Chondrocyte (in vitro differentiated cells): ENCODE data around the gene RPS19. TPM values are rescaled to one million over a fixed set of nuclear protein-coding genes. Genes with fewer than 3 reads are reported as not detected.
"Not testable (repeated sequence)": the region's sequence is repeated elsewhere in the genome, so short reads cannot be mapped to it uniquely, and the experiment has no call there.

Source experiments
- DNase-seq: peaks from one replicate; pipeline ENCODE4 v3.0.0; 2021; ENCODE audit warnings: mixed read lengths, low spot score
- H3K27ac Mint-ChIP-seq: one replicate; pipeline ENCODE4 v1.8.0; 2021; ENCODE audit warnings: mild to moderate bottlenecking, moderate library complexity, mixed read lengths; ENCODE audit not compliant: unreplicated experiment
- H3K27me3 Mint-ChIP-seq: 2 replicates; pipeline ENCODE4 v1.8.0; 2021; ENCODE audit warnings: low read depth, mixed read lengths
- H3K36me3 Mint-ChIP-seq: 2 replicates; pipeline ENCODE4 v1.8.0; 2021; ENCODE audit warnings: low read depth, mixed read lengths
- H3K4me1 Mint-ChIP-seq: 2 replicates; pipeline ENCODE4 v1.8.0; 2021; ENCODE audit warnings: low read depth, mild to moderate bottlenecking, mixed read lengths
- H3K4me3 Mint-ChIP-seq: one replicate; pipeline ENCODE4 v1.8.0; 2021; ENCODE audit warnings: mild to moderate bottlenecking, moderate library complexity, mixed read lengths; ENCODE audit not compliant: unreplicated experiment
- H3K9me3 Mint-ChIP-seq: 2 replicates; pipeline ENCODE4 v1.8.0; 2021; ENCODE audit warnings: low read depth, mixed read lengths
- total RNA-seq: library from RNA; stranded (reverse); gene quantifications from 3 replicates; pipeline ENCODE4 v1.2.1, GENCODE V29; 2021
- TF ChIP-seq, protein P1 (sequence below): fragments of 200-600 bp; sonication (generic); IDR thresholded peaks from 2 replicates; pipeline ENCODE4 v1.5.0; 2021; ENCODE audit warnings: antibody characterized with exemption, mild to moderate bottlenecking, moderate library complexity

RPS19 gene
- total RNA-seq, 1 donor from 2014 or later = 1,457 TPM

DNA sequence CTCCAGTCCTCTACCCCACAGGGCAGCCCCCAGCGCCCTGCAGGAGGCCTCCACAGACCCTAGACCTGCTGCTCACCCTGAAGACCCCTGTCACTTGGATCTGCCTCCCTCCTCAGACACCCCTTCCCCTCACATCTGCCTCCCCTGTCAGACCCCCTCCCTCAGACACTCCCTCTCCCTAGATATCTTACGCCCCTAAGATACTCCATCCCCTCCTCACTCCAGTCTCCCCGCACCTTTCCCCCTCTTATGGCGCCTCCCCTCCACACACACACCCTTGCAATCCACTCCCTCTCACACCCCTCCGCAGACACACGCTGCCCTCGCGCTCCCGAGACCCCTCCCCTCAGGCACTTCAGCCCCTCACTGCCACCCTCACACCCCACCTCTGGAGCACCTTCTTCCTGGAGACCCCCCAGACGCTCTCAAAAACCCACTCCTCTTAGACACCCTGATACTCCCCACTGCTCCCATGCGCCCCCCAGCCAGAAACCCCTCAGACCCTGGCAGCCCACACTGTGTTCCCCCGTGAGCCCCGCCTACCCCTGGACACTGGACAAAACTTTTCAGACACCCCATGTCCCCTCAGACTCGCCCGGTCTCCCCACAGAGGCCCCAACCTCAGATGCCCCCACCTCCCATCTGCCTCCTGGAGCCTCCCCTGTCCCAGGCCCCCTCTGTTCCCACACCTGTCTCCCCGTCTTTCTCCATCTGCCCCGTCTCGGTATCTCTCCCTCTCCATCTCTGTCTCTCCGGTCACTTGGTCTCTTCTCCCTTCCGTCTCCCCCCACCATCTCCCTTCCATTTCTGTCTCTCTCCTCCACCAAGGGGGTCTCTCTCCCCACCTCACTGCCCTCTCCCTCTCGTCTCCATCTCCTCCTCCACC is 53.7 kb downstream of the RPS19 start:
- Mint-ChIP-seq H3K9me3 (no peaks in the 10 kb centered on the region), H3K27ac (no peak overlapping the region), H3K4me1 (peaks cover 2% of the 10 kb centered on the region), H3K4me3 (no peak overlapping the region), H3K36me3 (no peaks in the 10 kb centered on the region), H3K27me3 (peaks cover 31% of the 10 kb centered on the region)
- peak; percentile 80 for DNase-seq
- TF ChIP-seq, protein P1, sequence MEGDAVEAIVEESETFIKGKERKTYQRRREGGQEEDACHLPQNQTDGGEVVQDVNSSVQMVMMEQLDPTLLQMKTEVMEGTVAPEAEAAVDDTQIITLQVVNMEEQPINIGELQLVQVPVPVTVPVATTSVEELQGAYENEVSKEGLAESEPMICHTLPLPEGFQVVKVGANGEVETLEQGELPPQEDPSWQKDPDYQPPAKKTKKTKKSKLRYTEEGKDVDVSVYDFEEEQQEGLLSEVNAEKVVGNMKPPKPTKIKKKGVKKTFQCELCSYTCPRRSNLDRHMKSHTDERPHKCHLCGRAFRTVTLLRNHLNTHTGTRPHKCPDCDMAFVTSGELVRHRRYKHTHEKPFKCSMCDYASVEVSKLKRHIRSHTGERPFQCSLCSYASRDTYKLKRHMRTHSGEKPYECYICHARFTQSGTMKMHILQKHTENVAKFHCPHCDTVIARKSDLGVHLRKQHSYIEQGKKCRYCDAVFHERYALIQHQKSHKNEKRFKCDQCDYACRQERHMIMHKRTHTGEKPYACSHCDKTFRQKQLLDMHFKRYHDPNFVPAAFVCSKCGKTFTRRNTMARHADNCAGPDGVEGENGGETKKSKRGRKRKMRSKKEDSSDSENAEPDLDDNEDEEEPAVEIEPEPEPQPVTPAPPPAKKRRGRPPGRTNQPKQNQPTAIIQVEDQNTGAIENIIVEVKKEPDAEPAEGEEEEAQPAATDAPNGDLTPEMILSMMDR = no peak

DNA sequence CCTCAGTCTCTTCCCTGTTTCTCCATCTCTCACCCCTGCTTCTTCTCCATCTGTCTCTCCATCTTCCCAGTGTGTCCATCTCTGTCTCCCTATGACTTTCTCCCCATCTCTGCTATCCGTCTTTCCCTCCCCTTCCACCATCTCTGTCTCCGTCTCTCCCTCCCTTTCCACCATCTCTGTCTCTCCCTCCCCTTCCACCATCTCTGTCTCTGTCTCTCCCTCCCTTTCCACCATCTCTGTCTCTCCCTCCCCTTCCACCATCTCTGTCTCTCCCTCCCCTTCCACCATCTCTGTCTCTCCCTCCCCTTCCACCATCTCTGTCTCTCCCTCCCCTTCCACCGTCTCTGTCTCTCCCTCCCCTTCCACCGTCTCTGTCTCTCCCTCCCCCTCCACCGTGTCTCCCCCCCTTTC is 54.4 kb downstream of the RPS19 start:
- H3K27me3 Mint-ChIP-seq = peaks cover 31% of the 10 kb centered on the region
- H3K9me3 Mint-ChIP-seq, H3K36me3 Mint-ChIP-seq, DNase-seq, H3K4me1 Mint-ChIP-seq, H3K27ac Mint-ChIP-seq, H3K4me3 Mint-ChIP-seq: not testable (repeated sequence)

DNA sequence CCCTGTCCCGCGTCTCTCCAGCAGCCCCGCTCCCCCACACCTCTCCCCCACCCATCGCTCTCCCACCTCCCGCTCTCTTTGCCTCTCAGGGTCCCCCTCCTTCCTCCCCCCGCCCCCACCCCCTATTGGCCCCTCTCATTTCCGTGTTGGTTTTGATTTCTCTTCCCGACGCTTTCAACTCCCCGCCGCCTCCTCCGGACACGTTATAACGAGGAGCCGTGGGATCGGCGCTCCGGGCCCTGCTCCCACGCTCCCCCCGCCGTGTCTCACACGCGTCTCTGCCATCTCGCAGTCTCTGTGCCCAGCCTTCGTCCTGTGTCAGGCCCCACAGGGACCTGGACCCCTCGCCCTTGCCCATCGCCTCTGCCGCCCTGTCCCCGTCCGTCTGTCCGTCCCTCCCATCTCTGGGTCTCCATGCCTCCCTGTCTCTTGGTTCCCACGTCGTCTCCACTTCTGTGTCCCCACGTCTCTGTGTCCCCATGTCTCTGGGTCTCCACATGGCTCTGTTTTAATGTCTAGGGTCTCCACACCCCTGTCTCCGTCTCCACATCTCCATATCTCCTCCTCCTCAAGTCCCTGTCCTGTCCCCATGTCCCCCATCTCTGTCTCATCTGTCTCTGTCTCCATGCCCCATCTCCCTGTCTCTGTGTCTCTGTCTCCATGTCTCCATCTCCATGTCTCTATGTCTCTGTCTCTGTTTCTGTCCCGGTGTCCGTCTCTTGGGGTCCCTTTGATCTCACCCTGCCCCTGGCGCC is 55.1 kb downstream of the RPS19 start:
- Mint-ChIP-seq H3K27ac (no peak overlapping the region), H3K36me3 (no peaks in the 10 kb centered on the region), H3K27me3 (peaks cover 31% of the 10 kb centered on the region), H3K4me3 (no peak overlapping the region), H3K4me1 (peaks cover 2% of the 10 kb centered on the region), H3K9me3 (no peaks in the 10 kb centered on the region)
- TF ChIP-seq, protein P1 = no peak
- DNase-seq = peak; percentile 86

DNA sequence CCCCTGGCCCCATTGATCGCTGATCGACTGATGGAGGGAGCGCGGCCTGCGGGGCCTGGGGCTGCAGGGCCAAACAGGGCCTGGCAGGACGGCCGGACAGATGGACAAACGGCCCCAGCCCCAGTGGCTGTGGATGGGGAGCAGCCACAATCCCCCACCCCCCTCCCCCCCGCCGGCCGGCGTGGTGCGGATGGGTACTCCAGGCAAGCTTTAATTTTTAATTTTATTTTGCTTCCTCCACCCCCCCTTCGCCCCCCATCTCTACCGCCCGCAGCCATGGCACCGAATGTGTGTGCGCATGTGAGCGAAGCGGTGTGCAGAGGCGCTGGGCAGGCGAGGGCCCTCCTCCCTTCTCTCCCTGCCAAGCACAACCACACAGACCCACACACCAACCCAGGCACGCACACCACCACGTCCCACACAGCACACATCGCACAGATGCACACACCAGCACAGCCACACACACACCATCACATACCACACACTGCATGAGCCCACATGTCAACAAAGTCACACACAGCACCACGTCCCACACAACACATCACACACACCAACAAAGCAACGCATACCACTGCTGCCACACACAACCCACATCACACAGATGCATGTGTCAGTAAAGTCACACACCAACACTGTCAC is 55.8 kb downstream of the RPS19 start:
- peaks cover 26% of the 10 kb centered on the region for H3K27me3 Mint-ChIP-seq
- H3K4me1 Mint-ChIP-seq = peaks cover 2% of the 10 kb centered on the region
- no peaks in the 10 kb centered on the region for H3K36me3 Mint-ChIP-seq
- no peak overlapping the region for H3K27ac Mint-ChIP-seq
- H3K9me3 Mint-ChIP-seq = no peaks in the 10 kb centered on the region
- DNase-seq = no peak
- no peak overlapping the region for H3K4me3 Mint-ChIP-seq
- TF ChIP-seq, protein P1 = no peak

DNA sequence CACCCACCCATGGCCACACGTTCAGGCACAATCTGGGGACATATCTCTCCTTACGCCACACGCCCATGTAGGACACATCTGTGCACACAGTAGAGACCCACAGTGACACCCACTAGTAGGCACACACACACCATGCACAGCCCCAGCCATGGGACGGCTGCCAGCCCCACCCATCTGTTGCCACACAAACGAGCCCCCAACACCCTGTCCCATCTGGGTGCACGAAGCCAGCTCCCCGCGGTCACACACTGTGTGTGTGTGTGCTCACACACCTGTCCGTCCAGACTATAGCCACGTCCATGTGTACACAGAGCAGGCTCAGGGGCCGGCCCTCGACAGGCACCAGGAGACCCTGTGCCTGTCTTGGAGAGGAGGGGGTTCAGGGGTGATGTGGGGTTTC is 57.6 kb downstream of the RPS19 start:
- DNase-seq = no peak
- peaks cover 2% of the 10 kb centered on the region for H3K36me3 Mint-ChIP-seq
- no peak overlapping the region for H3K4me3 Mint-ChIP-seq
- peaks cover 19% of the 10 kb centered on the region for H3K27me3 Mint-ChIP-seq
- TF ChIP-seq, protein P1 = no peak
- H3K4me1 Mint-ChIP-seq = peaks cover 2% of the 10 kb centered on the region
- no peaks in the 10 kb centered on the region for H3K9me3 Mint-ChIP-seq
- H3K27ac Mint-ChIP-seq = no peak overlapping the region
